H9 (cell line): ENCODE measurements around the gene ARHGAP31. TPM values are rescaled to one million over a fixed set of nuclear protein-coding genes. Genes with fewer than 3 reads are reported as not detected.

ENCODE experiments used
- DNase-seq: peaks from one replicate; pipeline ENCODE4 v3.0.0-alpha.2; 2017
- H2AFZ ChIP-seq: one replicate; pipeline ENCODE4 v1.6.1; 2013; ENCODE audit warnings: mild to moderate bottlenecking, low read length, control low read depth, moderate library complexity
- H2AK5ac ChIP-seq: 2 replicates; pipeline ENCODE4 v1.6.1; 2013; ENCODE audit warnings: low read length, control low read depth, mixed read lengths; ENCODE audit not compliant: insufficient read length
- H2BK120ac ChIP-seq: one replicate; pipeline ENCODE4 v1.6.1; 2013; ENCODE audit warnings: low read depth, mild to moderate bottlenecking, low read length, control low read depth, inconsistent platforms; ENCODE audit not compliant: poor library complexity, severe bottlenecking
- H2BK12ac ChIP-seq: 2 replicates; pipeline ENCODE4 v1.6.1; 2013; ENCODE audit warnings: low read length, control low read depth, mixed read lengths, low read depth; ENCODE audit not compliant: insufficient read length
- H2BK15ac ChIP-seq: 2 replicates; pipeline ENCODE4 v1.6.1; 2013; ENCODE audit warnings: low read depth, low read length, control low read depth
- H2BK20ac ChIP-seq: one replicate; pipeline ENCODE4 v1.6.1; 2013; ENCODE audit warnings: low read depth, mild to moderate bottlenecking, low read length, control low read depth, inconsistent platforms; ENCODE audit not compliant: poor library complexity, severe bottlenecking
- H2BK5ac ChIP-seq: 2 replicates; pipeline ENCODE4 v1.6.1; 2013; ENCODE audit warnings: low read length, control low read depth, mixed read lengths; ENCODE audit not compliant: insufficient read length
- H3K14ac ChIP-seq: 2 replicates; pipeline ENCODE4 v1.6.1; 2013; ENCODE audit warnings: low read length, control low read depth; ENCODE audit not compliant: insufficient read depth
- H3K18ac ChIP-seq: 2 replicates; pipeline ENCODE4 v1.6.1; 2013; ENCODE audit warnings: low read depth, mild to moderate bottlenecking, mixed read lengths, low read length, control low read depth; ENCODE audit not compliant: insufficient read length
- H3K23ac ChIP-seq: 2 replicates; pipeline ENCODE4 v1.6.1; 2013; ENCODE audit warnings: low read length, control low read depth, mixed read lengths, low read depth; ENCODE audit not compliant: insufficient read length
- H3K23me2 ChIP-seq: 2 replicates; pipeline ENCODE4 v1.6.1; 2013; ENCODE audit warnings: low read depth, mild to moderate bottlenecking, mixed read lengths, low read length, control low read depth; ENCODE audit not compliant: insufficient read length, poor library complexity, severe bottlenecking
- H3K27ac ChIP-seq: 2 replicates; pipeline ENCODE4 v1.5.1; 2013; ENCODE audit warnings: low read length, control low read depth, mixed read lengths, low read depth; ENCODE audit not compliant: insufficient read length
- H3K27me3 ChIP-seq: 2 replicates; pipeline ENCODE4 v1.6.1; 2013; ENCODE audit warnings: low read length, control low read depth, inconsistent platforms; ENCODE audit not compliant: insufficient read depth
- H3K4ac ChIP-seq: 2 replicates; pipeline ENCODE4 v1.6.1; 2013; ENCODE audit warnings: low read depth, mild to moderate bottlenecking, control low read depth, inconsistent platforms, low read length, moderate library complexity
- H3K4me1 ChIP-seq: 2 replicates; pipeline ENCODE4 v1.6.1; 2013; ENCODE audit warnings: low read length, control low read depth, inconsistent platforms; ENCODE audit not compliant: insufficient read depth
- H3K4me2 ChIP-seq: 2 replicates; pipeline ENCODE4 v1.6.1; 2013; ENCODE audit warnings: low read length, control low read depth, mixed read lengths; ENCODE audit not compliant: insufficient read length, insufficient read depth
- H3K56ac ChIP-seq: 2 replicates; pipeline ENCODE4 v1.6.1; 2013; ENCODE audit warnings: low read depth, mild to moderate bottlenecking, mixed read lengths, low read length, control low read depth; ENCODE audit not compliant: insufficient read length
- H3K79me1 ChIP-seq: 2 replicates; pipeline ENCODE4 v1.6.1; 2013; ENCODE audit warnings: low read depth, mild to moderate bottlenecking, moderate library complexity, low read length, control low read depth, inconsistent platforms; ENCODE audit not compliant: insufficient read depth, poor library complexity, severe bottlenecking
- H3K79me2 ChIP-seq: 2 replicates; pipeline ENCODE4 v1.6.1; 2013; ENCODE audit warnings: low read length, control low read depth, inconsistent platforms; ENCODE audit not compliant: insufficient read depth
- H3K9ac ChIP-seq: 2 replicates; pipeline ENCODE4 v1.6.1; 2013; ENCODE audit warnings: low read length, control low read depth, mixed read lengths; ENCODE audit not compliant: insufficient read length; ENCODE audit errors: extremely low read depth
- H3K9me3 ChIP-seq: one replicate; pipeline ENCODE4 v1.6.1; 2013; ENCODE audit warnings: low read depth, low read length, inconsistent platforms; ENCODE audit not compliant: control insufficient read depth
- H3T11ph ChIP-seq: one replicate; pipeline ENCODE4 v1.6.1; 2013; ENCODE audit warnings: mild to moderate bottlenecking, low read length, control low read depth, inconsistent platforms
- H4K20me1 ChIP-seq: one replicate; pipeline ENCODE4 v1.6.1; 2013; ENCODE audit not compliant: control insufficient read depth, insufficient read length, insufficient read depth
- H4K5ac ChIP-seq: 2 replicates; pipeline ENCODE4 v1.6.1; 2013; ENCODE audit warnings: low read depth, mild to moderate bottlenecking, mixed read lengths, low read length, control low read depth; ENCODE audit not compliant: insufficient read length
- H4K8ac ChIP-seq: replicated peaks from 2 replicates; pipeline ENCODE4 v1.6.1; 2013; ENCODE audit warnings: low read length, control low read depth, mixed read lengths, low read depth; ENCODE audit not compliant: insufficient read length
- H4K91ac ChIP-seq: 2 replicates; pipeline ENCODE4 v1.6.1; 2013; ENCODE audit warnings: low read depth, mild to moderate bottlenecking, moderate library complexity, mixed read lengths, low read length, control low read depth; ENCODE audit not compliant: insufficient read length
- H3K27ac Mint-ChIP-seq, 3 experiments: 2 replicates in 2 of 3; 3 replicates in 1 of 3; pipeline ENCODE4 v1.8.0; 2020 to 2021; ENCODE audit warnings: mixed read lengths in 3 of 3, mild to moderate bottlenecking in 1 of 3, moderate library complexity in 1 of 3
- H3K27me3 Mint-ChIP-seq: 2 replicates; pipeline ENCODE4 v1.8.0; 2021; ENCODE audit warnings: low read depth, mild to moderate bottlenecking, moderate library complexity, mixed read lengths
- H3K36me3 Mint-ChIP-seq, 3 experiments: 2 replicates in 2 of 3; 3 replicates in 1 of 3; pipeline ENCODE4 v1.8.0; 2020 to 2021; ENCODE audit warnings: low read depth in 3 of 3, mixed read lengths in 3 of 3; ENCODE audit not compliant: insufficient read depth in 1 of 3
- H3K4me1 Mint-ChIP-seq, 2 experiments: 2 replicates each; pipeline ENCODE4 v1.8.0; 2020; ENCODE audit warnings: mixed read lengths in 2 of 2
- H3K4me3 Mint-ChIP-seq, 2 experiments: 2 replicates in 1 of 2; 3 replicates in 1 of 2; pipeline ENCODE4 v1.8.0; 2020 to 2021; ENCODE audit warnings: mild to moderate bottlenecking in 2 of 2, mixed read lengths in 2 of 2, moderate library complexity in 1 of 2
- H3K9me3 Mint-ChIP-seq, 2 experiments: 2 replicates in 1 of 2; 3 replicates in 1 of 2; pipeline ENCODE4 v1.8.0; 2020; ENCODE audit warnings: mild to moderate bottlenecking in 2 of 2, mixed read lengths in 2 of 2, moderate library complexity in 1 of 2
- CTCF ChIP-seq: fragments of 200-600 bp; sonication (generic); conservative IDR thresholded peaks from 3 replicates; pipeline ENCODE4 v1.8.0; 2021; ENCODE audit warnings: antibody characterized with exemption, mild to moderate bottlenecking
- WGBS: extraction: QIAGEN DNeasy Blood & Tissue Kit; methylation state at CpG from one replicate; pipeline ENCODE4 v1.1.7; 2013; ENCODE audit warnings: missing lambda C conversion rate, low lambda C conversion rate, mixed read lengths; ENCODE audit not compliant: insufficient read length; ENCODE audit errors: extremely low coverage; 5-methylcytosine and 5-hydroxymethylcytosine counted together
- total RNA-seq: library from RNA; stranded (reverse); gene quantifications from 2 replicates; pipeline ENCODE4 v1.2.1, GENCODE V29; 2021

ARHGAP31 gene
- total RNA-seq, 1 experiment from 2014 or later, result 2.2 TPM

- Mint-ChIP-seq H3K4me3 (peak overlapping the region; percentile 76 to 87), H3K27ac (no peak overlapping the region), H3K36me3 (peaks cover 0 to 2% (median 0%) of the 10 kb centered on the region in 3 experiments; a peak in 2 of 7 replicates), H3K27me3 (peaks cover 60% of the 10 kb centered on the region), H3K4me1 (peaks cover 21 to 27% of the 10 kb centered on the region in 2 experiments), H3K9me3 (no peaks in the 10 kb centered on the region)
- no peak overlapping the region for H3K14ac ChIP-seq
- peak overlapping the region; percentile 49 for H2AFZ ChIP-seq
- no peak overlapping the region for H3K27ac ChIP-seq
- no peak overlapping the region for H3T11ph ChIP-seq
- no peak overlapping the region for H3K9ac ChIP-seq
- H2BK20ac ChIP-seq, result no peak overlapping the region
- H3K18ac ChIP-seq, result no peak overlapping the region
- no peaks in the 10 kb centered on the region for H3K79me2 ChIP-seq
- H2BK15ac ChIP-seq, result no peak overlapping the region
- DNase-seq, result no peak
- no peak overlapping the region for H2BK12ac ChIP-seq
- no peak overlapping the region for H3K56ac ChIP-seq
- H2AK5ac ChIP-seq, result no peak overlapping the region
- no peaks in the 10 kb centered on the region for H3K27me3 ChIP-seq
- H4K20me1 ChIP-seq, result no peaks in the 10 kb centered on the region
- H2BK5ac ChIP-seq, result no peak overlapping the region
- H4K91ac ChIP-seq, result no peak overlapping the region
- peaks cover 3% of the 10 kb centered on the region; the same call in 1 of the 2 replicates for H3K4me1 ChIP-seq
- no peaks in the 10 kb centered on the region for H3K79me1 ChIP-seq
- no peak overlapping the region for H2BK120ac ChIP-seq
- H4K5ac ChIP-seq, result no peak overlapping the region
- peaks cover 15% of the 10 kb centered on the region for H3K23me2 ChIP-seq
- no peak for TF ChIP-seq CTCF
- H3K23ac ChIP-seq, result no peak overlapping the region
- H3K4ac ChIP-seq, result no peak overlapping the region
- no peaks in the 10 kb centered on the region for H3K9me3 ChIP-seq
- WGBS, result no CpG with 5 or more reads among the region's 4 CpGs
- no peak overlapping the region for H4K8ac ChIP-seq
- H3K4me2 ChIP-seq, result peak overlapping the region; percentile 80
These were observed 895 bp upstream of the ARHGAP31 start for GRCh38 chr3:119293105-119293870.
